Stimulated activated naive CD4-positive, alpha-beta T cell (primary cell): Measurements from ENCODE around the gene IQCK.
"Not testable (repeated sequence)": the region's sequence is repeated elsewhere in the genome, so short reads cannot be mapped to it uniquely, and the experiment has no call there.

Experiments
- DNase-seq, 6 experiments: peaks; one replicate each; lab custom pipeline; 2025; lab: John Stamatoyannopoulos, UW

IQCK gene

DNA sequence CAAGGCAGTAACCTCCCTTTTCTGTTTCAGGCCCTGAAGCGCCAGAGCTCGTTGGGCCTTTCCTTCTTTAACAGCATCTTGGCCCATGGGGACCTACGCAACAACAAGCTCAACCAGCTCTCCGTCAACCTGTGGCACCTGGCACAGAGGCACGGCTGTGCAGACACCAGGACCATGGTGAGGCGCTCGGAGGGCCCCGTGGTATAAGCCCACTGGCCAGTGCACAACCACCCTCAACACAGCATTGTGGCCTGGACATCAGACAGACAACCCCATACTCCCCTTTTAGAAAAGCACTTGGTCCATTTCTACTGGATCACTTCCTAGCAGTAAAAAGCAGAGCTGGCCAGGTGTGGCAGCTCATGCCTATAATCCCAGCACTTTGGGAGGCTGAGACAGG, 18.6 kb upstream of the IQCK start:
- DNase-seq = no peak

DNA sequence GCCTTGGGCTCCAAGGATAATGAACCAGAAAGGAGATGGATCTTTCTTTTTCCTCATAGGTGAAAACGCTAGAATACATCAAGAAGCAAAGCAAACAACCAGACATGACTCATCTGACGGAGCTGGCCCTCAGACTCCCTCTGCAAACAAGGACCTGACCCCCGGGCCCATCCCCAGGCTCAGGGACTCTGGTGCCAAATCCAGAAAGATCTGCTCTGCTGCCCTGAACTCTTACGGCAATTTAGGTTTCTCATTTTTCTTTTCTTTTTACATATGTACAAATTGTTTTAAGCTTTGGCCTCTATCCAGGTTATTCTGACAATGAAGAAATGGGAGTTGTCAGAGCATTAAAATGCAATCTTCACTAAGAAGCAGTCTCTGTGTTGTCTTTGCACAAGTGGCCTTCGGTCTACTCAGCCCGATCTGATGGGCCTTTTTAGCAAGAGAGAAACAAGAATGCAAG, 17.7 kb upstream of the IQCK start:
- no peak for DNase-seq

DNA sequence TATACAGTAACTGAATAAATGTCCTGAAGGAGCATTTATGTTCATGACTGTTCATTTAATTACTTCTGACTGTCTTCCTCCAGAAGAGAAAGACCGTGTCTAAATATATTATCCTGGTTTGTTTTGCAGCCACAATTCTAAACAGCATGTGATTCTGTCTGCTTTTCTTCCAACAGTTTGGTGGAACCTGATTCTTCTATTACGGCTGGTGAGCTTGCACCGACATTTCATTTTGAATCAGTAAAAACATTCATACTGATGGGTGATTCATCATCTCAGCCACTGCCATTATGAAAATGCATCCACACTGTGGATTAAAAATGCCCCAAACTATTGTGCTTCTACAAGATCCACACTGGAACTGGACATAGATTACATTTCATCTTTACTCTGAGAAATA, 17.0 kb upstream of the IQCK start:
- DNase-seq = no peak

DNA sequence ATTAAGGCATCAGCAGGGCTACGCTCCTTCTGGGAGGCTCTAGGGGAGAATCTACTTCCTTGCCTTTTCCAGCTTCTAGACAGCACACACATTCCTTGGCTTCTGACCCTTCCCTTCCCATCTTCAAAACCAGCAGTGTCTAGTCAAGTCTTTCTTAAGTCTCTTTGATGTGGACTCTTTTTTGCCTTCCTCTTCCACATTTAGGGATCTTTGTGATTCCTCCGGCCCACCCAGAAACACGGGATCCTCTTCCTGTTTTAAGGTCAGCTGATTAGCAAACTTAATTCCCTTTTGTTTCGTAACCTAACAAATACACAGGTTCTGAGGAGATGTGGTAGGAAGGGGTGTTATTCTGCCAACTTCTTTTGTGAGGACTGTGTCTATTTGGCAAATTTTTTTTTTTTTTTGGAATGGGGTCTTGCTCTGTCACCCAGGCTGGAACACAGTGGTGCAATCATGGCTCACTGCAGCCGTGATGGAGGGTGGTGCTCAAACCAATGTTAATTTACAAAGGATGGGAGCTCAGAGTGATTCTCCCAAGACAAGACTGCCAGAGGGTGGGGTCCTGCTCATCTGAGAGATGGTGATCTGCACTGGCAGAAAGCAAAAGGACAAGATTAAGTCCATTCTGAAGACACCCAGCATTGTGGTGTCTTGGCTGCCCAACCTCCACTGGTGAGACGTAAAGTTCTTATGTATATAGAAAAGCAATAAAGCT, 14.7 kb upstream of the IQCK start:
- DNase-seq = no peak

DNA sequence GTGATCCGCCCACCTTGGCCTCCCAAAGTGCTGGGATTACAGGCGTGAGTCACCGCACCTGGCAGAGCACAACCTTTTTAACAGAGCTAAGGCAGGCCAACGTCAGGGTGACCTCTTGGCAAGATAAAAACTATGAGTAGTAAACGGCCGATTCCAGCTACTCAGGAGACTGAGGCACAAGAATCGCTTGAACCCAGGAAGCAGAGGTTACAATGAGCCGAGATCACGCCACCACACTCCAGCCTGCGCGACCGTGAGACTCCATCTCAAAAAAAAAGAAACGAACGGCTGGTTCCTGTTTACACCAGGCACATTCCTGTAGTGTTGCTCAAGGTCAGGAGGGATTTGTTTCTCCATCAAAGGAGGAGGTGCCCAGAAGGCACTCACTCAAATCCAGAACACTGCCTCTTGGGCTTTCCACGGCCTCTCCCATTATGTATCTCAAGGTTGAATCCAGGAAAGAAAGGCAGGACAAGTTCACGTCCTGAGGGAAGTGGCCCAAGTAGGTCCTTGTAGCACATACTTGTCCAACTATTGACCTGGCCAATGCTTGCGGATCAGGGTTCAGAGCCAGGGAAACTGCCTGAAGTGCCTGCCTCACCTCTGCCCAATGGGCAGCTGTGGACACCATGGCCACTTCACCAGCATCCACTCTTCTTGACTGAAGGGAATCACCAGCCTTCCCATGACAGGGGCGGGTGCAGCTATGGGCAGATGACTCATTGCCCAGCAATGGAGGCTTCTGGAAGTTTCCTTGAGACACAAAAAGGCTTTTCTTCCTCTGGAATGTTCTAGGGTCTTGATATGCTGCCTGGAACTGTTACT, 13.5 kb upstream of the IQCK start:
- no peak for DNase-seq

DNA sequence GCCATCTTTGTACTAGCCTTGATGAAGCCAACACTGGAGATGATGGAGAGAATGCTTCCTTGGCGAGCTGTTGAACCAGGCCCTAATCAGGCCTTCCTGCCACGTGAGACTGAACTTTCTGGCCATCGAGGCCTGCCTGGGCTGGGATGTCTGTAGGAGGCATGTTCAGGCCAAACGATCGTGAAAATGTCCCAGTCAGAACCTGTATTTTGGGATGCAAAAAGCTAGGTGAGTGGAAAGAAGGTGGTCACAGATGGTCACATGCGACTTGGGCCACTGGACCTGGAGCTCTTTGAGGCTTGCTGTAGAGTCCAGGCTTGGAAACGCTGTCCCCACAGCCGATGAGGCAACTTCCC, 12.9 kb upstream of the IQCK start:
- no peak for DNase-seq

DNA sequence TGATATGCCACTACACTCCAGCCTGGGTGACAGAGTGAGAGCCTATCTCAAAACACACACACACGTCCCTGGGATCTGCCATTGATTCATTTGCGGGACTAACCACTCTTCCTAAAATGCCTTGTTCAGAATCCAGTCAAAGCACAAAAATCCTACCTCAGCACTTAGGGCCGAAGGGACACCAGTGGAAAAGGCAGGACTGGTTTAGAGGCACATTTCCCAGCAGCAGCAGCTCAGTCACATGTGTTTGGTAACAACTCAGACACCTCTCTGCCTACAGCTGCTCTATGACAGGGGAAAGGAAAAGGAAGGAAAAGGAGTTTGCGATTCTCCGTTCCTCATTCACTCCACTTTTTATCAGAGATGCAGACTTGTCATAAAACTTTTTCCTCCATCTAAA, 12.2 kb upstream of the IQCK start:
- no peak for DNase-seq

DNA sequence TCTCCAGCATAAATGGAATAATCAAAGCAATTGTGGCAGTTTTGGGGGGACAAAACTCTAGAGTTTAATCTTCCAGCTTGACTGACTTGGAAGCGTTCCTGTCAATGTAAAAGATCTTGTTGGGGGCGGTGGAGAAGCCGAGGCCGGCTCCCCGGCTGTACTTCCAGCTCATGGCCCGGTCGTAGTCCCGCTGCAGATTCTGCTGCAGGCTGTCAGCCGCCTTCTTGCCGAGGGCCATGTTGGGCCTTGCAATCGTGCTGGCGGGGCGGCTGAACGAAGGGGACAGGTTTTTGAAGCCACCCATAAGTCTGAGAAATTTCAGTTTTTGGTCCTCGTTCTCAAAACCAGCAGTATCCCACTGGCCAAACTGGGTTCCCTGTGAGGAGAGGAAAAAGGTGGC, 11.2 kb upstream of the IQCK start:
- no peak for DNase-seq

DNA sequence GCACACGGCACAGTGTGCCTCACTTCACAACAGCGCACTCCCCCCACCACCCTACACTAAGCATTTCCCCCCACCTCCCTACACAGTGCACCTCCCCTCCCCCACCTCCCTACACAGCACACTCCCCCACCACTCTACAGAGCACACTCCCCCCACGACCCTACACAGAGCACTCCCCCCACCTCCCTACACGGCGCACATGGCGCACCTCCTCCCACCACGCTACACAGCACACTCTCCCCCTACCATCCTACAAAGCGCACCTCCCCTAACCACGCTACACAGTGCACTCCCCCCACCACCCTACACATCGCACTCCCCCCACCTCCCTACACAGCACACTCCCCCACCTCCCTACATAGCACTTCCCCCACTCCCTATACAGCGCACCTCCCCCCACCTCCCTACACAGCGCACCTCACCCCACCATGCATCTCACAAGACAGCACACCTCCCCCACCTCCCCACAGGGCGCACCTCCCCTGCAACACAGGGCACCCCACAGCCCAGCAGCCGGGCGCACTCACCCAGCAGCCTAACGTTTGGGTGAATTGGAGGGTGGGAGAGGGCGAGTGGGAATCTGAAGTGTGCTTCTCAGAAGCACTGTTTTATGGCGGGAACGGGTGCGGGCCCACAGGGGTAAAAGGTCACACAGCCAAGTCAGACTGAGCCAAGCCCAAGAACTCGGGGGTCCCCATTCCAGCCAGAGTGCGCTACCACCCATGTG, 10.3 kb upstream of the IQCK start:
- DNase-seq = no peak

DNA sequence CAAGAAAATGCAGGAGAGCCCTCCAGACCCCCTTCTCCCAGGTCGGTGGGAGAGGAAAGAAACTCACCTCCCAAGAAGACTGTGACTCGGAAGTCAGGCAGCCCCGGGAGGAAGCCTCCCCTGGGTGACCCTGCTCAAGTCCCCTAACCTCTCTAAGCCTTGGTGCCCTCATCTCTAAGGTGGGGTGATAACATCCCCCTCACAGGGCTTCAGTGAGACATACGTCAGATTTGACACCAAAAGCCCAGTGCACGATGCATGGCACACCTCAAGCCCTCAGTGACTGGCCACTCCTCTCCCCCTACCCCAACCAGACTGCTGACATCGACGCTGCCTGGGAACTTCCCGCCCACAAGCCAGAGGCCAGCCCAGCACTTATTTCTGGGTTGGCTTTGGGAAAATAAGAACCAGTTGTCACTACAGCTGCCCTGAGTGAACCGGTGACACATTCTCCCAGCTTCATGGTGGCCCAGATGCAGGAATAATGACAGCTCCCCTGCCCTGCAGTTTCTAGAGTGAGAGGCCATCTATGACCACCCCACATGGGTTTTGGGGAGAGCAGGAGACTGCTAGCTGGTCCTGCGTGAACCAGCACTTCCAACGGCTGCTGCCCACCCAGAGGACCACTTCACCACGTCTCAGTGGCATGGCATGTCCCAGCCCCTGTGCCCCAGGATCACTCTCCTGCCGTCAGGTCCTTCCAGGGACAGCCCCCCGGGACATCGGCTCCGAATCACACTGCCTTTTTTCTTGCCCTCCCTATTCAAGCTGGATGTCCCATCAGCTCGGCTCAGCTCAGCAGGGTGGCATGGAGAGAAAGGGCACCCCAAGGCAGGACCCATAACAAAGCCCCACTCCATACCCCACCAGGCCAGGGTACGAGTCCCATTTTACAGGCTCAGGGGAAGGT, 9.5 kb upstream of the IQCK start:
- no peak for DNase-seq

DNA sequence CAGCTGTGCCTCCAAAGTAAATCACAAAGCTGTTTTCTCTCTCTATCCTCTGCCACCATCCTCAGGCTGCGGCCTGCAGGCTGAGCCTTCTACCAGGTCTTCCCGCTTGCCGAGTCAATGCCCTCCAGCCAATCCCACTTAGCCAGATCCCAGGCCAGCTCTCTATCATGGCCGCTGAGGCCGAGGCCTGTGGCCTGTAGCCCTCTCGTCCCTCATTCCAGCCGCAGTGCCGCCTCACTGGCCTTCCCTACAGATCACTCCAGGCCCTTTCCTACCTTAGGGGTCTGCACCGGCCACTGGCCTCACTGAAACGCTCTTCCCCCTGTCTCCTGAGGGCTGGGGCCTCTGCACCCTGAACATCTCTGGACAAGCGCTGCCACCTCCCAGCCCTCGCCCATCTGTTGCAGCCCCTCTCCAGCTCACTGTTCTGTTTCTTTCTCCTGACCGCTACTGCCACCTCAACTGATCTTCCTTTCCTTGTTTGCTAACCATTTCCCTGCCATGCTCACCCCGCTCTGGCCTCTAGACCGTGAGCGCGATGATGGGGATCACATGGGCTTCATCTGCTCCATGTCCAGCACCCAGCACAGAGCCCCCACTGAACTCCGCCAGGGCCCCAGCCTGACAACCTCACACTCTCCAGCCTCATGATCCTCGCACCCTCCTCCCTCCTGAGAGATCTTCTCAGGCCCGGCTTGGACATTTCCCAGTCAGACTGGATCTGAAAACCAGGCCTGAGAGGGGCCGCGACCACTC, 8.5 kb upstream of the IQCK start:
- DNase-seq = no peak

DNA sequence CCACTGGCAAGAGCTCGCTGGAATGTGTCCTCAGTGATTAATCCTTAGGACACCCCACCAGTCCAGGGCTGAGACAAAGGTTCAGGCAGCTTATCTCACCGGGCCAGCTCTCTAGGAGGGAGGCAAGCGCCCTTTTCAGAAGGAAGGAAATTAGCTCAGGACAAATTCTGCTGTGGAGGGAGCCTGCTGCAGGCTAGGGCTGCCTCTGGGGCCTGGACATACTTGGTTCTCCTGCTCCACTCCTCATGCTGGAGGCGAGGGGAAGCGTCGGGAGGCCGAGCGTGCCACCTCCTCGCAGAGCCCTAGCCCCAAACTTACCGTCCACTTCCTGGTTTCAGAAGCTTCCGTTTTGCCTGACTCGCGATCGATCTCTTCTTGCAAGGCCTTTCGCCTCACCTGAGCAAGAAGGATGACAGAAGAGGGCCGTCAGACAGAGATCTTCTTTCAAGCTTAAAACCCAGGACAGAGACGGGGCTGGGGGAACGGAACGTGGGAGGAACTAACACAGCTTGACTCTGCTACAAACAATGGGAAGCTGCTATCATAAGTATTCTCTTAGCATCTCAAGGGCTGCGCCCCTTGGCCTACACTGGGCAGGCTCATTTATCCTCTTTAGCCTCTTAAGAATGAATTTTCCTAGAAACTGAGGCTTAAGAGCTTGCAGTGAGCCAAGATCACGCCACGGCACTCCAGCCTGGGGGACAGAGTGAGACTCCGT, 7.7 kb upstream of the IQCK start:
- DNase-seq = no peak

DNA sequence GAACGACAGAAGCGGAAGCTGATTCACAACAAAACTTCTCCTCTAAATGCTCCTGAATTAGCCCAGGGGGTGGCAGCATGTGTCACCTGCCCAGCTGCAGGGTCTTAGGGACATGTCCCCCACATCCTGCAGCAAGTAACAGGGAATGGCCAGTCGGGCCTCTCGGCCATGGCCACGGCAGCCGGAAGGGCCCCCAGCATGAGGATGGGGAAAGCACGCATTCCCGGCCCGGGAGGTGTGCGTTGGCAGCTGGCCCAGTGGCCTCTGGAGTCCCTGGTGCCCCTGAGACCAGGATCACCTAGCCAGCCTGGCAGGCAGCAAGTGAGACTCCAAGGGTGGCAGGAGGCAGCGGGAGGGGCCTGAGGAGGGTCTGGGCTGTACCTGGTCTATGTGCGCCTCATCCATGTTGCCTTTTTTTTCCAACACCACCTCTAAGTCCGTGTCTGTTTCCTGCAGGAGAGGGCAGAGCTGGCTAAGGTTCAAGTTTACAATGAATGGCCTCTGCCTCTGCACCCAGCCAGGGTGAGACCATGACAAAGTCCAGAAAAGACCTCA, 7.0 kb upstream of the IQCK start:
- DNase-seq = no peak

DNA sequence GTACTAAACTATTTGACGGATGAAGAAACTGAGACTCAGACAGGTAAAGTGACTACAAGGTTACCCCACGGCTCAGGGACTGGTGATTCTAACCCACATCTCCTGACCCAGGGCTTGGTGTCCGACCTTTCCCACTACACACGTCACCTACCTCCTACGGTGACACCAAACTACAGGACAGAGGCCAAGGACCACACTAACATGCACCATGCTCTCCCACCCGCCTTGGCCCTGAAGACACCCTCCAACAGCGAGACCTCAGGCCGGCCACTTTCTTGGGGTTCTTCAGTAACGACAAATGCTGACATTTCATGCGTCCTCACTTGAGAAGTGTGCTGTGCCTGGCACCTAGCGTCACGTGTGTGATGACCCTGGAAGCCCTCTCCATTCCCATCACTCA, 6.4 kb upstream of the IQCK start:
- no peak for DNase-seq

DNA sequence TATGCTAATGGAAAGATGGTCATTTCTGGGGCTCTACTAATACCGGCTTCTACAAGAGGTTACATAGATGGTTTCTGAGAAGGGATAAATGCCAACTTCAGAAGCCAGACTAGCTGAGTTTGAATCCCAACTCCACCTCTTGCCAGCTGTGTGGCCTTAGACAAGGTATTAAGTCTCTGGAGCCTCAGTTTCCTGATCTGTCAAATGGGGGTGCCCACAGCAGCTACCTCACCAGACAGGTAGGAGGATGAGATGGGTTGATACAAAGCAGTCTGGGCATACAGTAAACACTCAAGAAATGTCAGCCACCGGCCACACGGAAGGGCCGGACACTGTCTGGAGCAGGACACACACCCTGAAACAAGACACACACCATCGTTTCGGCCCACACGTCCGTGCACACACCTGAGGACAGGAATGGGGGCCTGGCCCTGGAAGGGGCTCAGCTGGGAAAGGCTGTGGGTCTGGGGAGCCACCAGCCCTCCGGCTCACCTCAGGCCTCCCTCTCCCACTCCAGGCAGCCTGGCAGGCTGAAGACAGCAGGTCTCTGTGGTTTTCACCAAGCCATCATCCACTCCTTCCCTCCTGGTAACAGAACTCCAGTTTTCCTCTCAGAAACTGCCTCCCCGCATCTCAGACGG, 5.5 kb upstream of the IQCK start:
- DNase-seq = no peak

DNA sequence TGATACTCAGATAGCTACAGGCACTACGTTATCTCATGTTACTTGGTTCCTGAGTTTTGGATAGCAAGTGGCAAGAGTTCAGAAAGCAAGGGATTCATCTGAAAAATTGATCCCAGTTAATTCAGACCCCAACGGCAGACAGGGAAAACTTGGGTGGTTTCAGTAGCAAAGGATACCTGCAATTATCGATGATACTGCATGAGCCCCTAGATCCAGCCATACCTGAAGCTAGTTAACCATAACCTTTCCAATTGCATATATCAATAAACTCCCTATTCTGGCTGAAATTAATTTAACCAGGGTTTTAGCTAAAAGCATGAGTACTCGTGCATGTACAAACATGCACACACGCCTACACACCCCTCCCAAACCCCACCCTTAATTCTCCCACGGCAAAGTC, 4.4 kb upstream of the IQCK start:
- DNase-seq = no peak

DNA sequence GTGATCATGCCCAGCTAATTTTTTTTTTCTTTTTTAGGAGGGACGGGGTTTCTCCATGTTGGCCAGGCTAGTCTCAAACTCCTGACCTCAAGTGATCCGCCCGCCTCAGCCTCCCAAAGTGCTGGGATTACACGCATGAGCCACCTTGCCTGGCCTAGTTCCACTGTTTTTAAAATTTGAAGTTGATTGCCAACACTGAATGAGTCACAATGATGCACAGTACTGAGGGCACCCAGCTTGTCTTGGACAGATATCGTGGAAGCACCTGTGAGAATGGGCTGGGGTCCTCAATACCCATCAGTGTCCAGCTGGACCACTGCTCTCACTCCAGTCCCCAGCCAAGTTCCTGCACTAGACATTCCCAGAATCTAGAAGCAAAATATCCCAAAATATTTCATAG, 2.5 kb upstream of the IQCK start:
- DNase-seq = no peak

DNA sequence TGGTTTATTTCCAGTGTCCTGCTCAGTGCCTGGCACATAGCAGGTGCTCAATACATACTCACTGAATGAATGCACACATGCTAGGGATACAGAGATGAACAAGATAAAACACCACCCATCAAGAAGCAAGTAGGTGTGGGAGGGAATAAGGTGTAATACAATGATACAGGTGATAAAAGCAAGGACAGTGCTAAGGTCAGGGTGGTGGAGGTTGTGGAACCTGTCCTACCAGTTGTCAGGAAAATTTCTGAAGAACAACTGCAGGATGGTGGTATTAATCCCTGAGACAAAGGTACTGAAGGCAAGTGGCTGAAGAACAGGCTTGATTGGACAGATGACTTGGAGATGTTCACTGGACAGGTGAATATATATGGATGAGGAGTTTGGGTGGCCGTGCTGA, 1.9 kb upstream of the IQCK start:
- DNase-seq = no peak

DNA sequence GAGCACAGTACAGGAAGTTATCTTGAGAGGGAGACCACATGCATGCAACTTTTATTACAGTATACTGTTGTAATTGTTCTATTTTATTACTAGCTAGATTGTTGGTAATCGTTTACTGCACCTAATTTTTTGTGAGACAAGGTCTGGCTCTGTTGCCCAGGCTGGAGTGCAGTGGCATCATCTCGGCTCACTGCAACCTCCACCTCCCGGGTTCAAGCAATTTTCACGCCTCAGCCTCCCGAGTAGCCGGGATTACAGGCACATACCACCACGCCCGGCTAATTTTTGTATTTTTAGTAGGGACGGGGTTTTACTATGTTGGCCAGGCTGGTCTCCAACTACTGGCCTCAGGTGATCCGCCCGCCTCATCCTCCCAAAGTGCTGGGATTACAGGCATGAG, 1.3 kb upstream of the IQCK start:
- not testable (repeated sequence) for DNase-seq

DNA sequence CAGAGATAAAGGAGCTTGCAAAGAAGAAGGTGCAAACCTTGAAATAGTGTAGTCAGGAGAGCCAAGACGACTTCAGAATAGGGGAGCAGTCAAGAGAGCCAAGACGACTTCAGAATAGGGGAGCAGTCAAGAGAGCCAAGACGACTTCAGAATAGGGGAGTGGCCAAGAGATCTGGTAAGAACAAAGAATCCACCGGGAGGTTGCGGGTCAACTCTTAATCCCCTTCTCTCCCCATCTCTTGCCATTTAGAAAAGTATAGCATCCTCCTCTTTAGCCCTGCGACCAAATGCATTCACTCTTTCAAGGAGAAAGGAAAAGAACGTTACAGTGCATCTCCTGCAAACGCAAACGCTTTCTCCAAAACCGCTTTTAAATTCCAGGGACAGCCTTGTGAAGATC, 757 bp upstream of the IQCK start:
- peak in 1 of 6 experiments; percentile 24 for DNase-seq
